Cerebellar cortex (tissue), 1 donor: ENCODE results near the gene DLGAP1.

Source experiments
- DNase-seq: peaks from one replicate; pipeline ENCODE4 v3.0.0-alpha.2; 2015; ENCODE audit warnings: low spot score

The DLGAP1 gene

DNA sequence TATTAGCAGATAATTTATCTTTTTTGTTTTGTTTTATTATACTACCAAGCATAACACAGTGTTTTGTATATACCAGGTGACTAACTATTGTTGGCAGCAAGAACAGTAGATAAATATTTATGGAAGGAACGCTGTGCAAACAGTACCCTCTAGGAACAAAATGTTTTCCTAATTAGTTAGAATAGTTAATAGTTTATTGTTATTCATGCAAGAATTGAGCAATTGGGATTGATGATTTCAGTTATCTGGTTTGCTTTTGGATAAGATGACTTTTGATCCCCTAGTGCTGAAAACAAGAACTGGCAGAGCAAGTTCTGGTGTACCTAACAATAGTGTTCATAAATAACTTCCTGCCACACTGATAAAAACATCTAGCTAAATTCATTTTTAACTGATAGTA lies 681.8 kb downstream of the DLGAP1 start:
- no peak for DNase-seq

DNA sequence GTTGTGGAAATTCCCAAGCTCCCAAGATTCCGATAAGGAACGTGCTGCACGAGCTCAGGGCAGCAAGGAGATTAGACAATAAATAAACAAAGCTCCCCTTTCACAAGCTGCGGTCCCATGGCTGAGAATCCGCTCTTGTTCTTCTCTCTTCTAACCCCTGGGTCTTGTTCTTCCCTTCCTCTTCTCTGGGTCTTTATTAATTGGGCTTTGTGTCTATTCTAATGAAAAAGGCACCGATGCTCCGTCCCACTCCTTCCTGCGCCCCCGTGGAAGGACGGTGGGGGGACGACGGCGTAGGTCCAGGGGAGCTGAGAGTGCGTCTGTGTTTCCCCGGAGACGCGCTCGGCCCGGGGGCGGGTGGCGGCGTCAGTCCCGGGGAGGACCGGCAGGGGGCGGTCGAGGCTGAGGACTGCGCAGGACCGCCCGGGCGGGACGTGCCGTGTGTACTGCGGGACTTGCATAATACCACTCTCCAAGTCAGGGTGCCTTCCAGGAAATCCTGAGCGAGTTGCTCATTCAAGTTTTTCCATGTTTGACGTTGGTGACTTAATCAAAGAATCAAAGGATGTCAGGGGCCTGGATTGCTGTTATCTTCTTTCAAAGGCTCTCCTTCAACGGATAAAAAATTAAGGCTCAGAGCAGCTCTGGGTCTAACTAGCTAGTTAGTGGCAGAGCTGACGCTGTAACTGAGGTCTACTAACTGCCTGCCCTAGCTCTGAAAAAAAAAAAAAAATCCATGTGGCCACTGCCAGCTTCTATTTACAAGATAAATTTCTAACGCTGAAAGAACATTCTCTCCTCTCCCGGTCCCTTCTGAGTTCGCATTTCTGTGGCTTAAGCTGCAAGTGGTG lies 683.8 kb downstream of the DLGAP1 start:
- DNase-seq: peak; percentile 85

DNA sequence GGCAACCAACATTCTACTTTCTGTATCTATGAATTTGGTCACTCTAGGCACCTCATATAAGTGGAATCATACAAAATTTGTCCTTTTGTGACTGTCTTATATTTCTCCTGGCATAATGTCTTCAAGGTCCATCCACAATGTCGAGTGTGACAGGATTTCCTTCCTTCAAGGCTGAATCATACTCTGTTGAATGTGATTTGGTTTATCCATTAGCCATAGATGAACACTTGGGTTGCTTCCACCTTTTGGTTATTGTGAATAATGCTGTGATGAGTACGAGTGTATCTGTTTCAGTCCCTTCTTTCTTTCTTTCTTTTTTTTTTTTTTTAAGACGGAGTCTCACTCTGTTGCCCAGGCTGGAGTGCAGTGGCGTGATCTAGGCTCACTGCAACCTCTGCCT lies 693.8 kb downstream of the DLGAP1 start:
- no peak for DNase-seq

DNA sequence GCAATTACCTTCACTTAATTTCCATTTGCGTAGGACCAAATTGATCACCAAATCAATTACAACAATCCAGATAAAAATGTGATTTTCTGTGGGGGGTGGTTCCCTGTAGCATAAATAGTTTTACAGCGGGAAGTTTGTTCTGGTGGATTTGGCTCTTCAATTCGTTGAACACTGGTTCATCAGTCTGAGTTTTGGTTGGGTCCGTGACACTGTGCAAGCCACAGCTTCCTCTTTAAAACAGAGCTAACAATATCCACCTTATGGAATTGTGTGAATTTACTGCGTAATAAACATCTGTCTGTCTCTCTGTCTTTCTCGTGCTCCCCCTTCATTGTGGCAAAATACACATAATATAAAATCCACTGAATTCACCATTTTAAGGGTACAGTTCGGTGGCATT lies 694.4 kb downstream of the DLGAP1 start:
- no peak for DNase-seq

DNA sequence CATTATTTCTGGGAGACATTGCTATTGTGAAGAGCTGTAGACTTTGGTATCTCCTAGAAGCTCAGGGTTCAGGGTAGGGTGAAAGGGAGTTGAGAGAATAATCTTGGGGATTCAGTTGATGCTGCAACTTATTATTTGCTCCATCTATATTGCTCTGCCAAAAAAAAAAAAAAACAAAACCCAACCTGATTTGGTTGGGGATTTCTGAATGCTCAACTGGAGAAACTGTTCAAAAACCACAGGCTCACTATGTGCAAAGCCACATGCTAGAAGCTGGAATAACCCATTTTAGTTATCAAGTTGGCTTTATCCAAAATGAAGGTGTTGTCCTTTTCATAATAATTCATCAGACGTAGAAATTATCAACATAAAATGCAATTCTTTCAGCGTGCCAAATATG lies 696.0 kb downstream of the DLGAP1 start:
- no peak for DNase-seq

DNA sequence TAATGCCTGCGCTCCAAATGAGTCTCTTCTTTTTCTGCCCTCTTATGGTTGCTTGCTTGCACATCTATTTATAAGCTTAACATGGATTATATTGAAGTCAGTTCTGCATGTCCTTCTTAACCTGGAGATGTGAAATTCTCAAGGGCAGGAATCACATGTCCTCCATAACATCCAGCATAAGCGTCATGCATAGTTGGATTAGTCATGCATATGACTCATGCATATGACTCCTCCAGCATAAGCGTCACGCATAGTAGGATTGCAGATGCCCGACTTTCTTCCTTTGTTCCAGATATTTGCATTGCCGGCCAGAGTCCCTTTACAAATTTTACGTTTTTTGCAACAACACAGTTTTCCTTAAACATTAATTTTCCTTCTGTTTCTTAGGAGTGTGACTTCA lies 696.6 kb downstream of the DLGAP1 start:
- DNase-seq: no peak

DNA sequence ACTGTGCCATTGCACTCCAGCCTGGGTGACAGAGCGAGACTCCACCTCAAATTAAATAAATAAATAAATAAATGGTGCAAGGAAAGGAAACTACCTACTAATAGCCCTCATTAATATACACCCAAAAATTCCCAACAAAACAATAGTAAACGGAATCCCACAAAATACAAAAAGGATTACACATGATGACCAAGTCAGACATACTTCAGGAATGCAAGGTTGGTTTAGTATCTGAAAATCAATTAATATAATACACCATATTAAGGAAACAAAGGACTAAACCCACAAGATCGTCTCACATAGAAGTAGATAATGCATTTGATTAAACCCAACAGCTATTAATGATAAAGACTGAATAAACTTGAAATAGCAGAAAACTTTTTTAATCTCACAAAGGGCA lies 697.7 kb downstream of the DLGAP1 start:
- DNase-seq: no peak

DNA sequence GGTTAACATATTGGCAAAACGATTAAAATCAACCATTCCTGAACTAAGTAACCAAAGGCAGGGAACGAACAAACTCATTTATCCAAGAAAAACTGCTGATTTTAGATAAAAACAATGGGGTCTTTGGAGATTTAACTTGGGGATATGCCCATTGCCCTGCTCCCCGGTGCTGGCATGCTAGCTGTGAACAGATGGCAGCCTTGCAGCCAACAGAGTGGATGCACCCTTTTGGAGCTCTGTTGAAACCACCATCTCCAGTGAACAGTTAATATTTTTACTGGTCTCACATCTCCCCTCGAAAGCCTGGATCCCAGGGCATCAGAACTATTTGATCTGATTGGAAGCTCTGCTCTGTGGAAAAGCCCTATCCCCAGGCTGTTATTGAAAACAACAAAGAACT lies 702.0 kb downstream of the DLGAP1 start:
- peak; percentile 56 for DNase-seq

DNA sequence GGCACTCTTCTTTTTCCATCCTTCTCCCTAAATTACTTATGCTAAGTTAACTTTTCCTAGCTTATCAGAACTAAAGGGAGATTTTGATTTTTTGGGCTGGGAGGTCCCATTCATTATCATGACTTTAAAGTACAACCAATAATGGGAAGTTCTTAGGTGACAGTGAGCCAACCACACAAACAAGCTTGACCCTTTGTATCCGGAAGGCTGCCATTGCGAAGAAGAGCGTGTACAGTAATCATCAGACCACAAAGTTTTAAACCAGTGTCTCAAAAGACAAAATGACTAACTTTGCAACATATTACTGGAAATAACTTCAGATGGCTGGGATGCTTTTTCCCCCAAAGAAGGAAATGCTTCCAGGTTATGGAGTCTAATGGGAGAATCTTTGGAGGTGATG lies 707.0 kb downstream of the DLGAP1 start:
- DNase-seq: no peak

DNA sequence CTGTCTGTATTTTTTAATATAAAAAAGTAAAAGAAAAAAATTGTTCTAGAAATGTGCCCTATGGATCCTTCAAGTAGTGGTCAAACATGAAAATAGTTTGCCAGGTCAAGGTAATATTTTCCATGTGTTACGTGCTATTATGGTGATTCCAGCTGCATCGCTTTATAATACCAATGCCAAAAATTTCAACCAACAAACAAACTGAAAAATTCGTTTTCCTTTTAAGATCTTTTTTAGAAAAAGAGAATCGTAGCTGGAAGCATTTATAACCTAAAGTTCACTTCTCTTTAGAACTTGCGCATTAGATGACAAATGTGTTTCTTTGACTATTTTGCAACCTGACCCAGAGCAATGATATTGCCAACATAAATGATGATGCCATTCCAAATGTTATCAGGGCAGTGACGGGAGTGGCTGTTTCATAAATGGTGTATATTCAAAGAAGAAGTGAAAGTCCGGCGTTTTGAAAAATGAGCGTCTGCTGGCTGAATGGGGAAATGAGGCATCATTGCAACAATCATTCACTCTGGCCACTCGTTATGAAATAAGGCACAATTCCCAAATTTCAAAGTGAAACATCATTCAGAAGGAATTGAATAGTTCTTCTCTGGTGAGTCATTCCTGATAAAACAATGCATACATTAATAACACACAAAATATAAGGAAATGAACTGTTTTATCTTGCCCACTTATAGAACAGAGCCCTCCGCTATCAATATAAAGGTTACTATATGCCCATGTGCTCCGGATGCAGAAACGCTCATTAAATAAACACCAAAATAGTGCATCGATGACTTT lies 707.7 kb downstream of the DLGAP1 start:
- DNase-seq: no peak

DNA sequence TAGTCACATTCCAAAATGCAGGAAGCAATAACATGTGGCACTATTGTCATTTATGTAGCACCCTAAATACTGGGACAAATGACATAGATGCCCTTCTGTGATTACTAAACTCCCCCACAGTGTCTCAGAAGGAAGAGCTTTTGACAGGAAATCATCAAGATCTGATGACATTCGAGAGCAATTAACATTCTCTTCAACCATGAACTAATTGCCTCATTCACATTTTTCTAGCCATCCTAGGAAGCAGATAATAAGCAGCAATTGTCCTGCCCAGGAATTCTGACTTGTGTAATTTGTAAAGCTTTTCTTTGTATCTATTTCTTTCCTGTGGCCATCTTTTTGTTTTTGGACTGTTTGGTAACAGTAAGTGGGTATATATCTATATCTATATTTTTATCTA lies 712.6 kb downstream of the DLGAP1 start:
- DNase-seq: no peak

DNA sequence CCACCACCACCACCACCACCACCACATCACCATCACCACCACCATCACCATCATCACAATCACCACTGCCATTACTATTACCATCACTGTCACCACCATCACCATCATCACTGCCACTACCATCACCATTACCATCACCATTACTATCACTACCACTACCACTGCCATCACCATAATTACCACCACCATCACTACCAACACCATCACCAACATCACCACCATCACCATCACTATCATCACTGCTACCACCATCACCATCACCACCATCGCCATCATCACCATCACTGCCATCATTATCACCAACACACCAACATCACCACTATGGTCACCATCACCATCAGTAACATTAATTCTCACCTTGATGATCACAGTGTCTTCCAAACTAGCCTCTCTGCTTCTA lies 713.8 kb downstream of the DLGAP1 start:
- no peak for DNase-seq

DNA sequence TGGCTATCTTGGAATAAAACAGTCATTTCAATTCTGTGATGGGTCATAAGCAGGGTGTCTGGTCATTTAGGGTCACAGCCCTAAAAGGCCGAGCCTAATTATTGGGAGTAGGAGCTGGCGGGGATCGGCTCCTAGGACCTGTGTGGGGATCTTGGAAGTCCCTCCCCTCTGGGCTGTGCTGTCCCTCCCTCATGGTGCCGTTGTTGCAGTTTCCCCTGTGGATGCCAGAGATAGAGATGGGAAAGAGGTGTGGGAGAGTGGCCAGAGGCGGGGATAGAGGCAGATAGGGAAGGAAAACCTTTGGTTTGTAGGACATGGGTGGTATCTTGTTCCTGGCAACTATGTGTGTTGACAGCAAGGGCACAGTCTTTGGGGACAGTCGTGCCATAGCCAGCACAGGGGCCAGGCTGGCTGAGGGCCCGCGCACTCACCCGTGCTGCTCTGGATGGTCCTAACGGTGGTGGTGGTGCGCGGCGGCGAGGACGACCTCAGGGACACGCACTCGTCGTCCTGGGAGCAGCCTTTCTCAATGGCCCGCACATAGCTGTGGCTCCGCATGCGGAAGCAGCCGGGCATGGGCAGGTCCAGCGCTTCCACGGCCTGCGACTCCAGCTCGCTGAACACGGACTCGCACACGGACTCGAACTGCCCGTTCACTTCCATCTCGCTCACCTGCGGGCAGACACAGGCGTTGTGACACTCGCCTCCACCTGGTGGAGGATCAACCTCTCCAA lies 726.2 kb downstream of the DLGAP1 start:
- DNase-seq: no peak

DNA sequence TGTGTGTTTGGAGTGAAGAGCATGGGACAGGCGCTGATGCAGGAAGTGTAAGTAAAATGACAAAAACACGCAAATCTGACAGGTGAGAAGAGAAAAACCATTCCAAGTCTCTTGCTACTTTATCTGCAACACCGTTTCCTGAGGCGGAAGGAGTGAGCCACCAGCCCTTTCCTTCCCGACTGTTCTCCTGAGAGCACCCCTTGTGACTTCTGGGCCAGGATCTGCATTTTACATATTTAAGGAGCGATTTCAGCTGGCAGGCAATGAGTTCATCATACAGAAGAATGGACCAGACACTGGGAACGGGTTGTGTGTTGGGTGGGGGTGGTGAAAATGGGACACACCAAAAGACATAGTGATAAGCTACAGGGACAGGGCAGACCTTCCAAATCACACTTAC lies 727.8 kb downstream of the DLGAP1 start:
- no peak for DNase-seq

DNA sequence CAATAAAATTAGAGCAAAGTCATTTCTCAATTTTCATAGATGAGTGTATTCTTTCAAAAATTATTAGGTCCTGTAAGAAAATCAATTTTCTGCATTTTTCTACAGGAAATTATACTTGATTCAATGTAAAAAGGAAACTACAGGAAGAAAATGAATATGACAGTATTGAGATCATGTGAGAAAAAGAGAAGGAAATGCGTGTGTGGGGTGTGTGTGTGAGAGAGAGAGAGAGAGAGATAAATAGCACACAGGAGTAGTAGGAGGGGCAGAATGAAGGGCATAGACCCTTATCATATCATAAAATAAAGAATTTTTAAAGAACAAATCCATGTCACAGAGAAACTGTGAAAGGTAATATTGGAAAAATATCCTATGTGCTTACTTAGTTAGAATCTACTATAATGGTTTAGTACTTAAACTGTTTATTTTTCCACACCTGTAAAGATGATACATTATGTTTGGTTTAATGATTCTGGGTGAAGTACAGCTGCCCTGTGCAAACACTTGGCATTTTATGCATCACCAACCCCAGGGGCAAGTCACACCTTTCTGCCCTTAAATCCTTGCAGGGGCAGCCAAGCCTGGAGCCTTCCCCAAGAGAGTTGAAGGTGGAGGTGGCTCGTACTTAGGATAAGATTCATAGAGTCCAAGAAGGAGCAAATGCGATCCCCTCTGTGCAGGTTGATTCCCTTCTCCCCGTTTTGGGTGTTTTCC lies 728.7 kb downstream of the DLGAP1 start:
- no peak for DNase-seq

DNA sequence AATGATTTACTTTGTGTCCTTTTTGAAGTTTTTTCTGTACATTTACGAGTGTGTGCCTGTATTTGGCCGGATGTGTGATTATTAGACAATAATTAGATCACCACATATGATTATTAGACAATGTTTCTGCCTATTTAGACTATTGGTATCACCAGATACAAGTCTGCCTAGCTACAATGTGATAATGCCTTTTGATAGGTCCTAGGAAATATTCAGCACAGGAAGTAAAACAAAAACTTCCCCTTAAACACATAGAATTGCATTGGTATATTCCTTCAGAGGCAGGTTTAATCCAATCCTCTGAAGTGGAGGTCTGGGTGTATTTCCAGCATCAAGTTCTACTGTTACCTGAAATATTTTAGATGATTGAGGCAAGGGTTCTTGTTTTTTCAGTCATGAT lies 730.0 kb downstream of the DLGAP1 start:
- DNase-seq: no peak

DNA sequence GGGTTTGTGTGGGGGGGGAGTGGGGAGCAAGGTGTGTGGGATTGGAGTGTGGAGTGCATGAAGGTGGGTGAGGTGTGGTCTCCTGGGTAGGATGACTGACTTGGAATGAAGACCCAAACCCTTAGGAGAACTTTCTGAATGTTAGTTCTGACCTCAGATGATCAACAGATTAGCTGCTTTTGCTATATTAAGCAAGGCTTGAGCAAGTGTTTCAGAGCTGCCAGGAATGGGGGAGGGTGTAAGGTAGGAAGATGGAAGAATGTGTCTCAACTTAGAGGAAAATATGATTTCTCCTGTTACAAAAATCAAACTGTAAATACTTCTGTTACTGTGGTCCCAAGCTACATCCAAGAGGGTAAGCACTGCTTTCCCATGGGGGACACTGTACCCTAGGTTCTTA lies 731.6 kb downstream of the DLGAP1 start:
- DNase-seq: peak; percentile 50

DNA sequence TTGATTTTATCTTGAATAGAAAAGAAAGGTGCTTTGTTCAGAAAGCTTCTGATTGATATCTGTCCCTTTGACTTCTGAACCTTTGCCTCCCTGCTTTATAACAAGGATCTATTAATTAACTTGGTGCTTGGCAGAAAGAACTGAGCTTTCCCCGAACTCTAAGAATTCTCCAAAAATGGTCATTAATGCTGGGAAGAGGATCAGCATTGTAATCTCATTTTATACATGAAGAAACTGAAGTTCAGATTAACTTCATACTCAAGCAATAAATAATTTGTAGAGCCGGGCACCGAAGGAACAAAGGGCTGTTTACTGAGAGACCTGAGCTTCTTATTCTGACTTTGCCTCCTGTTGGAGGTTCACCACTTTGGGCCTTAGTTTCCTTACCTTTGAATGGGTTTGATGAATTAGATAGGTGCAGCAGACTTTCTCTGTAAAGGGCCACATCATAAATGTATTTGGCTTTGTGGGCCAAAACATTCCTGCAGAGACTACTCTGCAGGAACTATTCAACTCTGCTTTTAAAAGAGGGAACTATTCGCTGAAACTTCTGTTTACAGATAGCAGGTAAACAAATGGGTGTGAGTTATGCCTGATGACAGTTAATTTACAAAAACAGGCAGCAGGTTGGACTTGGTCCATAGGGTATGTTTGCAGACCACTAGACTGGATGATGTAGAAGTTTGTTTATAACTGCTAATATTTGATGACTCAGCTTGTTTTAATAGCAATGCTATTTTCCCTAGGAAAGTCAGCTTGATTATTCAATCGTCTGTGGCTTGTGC lies 732.3 kb downstream of the DLGAP1 start:
- DNase-seq: peak; percentile 60

DNA sequence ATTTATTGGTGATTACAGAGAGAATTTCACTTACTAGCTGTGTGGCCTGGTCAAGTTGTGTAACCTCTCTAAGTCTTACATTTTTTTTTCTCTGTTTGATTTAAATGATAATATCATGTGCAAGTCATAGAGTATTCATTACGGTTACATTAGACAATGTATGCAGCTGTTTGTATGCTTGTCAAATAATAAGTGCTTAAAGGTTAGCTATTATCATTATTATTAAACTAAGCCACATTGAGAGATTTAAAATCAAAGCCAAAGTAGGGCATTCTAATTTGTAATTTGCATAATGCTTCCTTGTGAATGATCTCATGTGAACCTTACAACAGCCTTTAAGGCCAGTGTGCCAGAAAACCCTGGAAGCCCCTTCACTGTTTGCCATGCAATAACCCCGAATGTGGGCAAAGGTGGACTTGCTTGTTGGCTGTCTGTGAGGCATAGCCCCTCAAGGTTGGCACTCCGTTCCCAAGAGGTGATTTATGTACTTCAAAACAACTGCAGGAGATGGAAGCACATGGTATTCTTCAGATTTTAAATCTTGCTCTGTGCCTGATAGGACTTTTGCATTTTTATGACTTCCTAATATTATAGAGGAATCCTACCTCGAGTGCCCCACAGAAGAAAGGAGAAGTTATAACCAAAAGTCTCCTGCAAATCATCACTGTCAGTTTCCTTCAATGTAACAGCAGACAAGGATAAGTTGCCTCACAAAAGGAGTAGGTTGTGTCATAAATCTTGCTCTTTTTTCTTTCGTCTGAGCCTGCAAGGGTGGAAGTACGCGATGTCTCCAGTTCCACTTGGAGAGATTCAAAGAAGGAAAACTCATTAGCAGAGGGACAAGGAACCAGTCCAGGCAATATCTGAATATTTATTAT lies 733.1 kb downstream of the DLGAP1 start:
- DNase-seq: peak; percentile 84

DNA sequence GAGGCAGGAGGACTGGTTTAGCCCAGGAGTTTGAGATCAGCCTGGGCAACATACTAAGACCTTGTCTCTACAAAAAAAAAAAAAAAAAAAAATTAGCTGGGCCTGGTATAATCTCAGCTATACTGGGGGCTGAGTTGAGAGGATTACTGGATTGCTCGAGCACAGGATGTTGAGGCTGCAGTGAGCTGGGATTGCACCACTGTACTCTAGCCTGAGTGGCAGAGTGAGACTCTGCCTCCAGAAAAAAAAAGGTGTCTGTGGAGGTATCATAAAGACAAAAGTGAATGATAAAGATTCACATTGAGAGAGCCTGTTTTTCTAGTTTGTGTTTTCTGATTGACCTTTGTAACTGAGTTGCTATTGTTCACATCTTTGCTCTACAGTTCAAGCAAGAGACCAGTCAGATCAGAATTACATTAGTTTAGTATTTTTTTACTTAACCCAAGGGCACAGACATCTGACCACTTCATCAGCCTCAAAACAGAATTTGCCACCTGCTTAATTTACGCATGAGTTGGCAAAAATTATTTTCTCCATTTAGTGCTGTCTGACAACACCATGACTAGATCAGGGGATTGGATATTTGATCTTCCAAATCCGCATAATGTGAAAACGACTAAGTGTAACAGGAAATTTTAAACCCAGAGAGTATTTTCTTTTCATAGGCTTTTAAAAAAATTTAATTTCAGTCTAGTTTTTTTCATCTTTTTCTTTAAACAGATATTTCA lies 734.1 kb downstream of the DLGAP1 start:
- peak; percentile 79 for DNase-seq
